GM21723 (cell line): ENCODE results near the gene PON3.

ENCODE experiments used
- ATAC-seq: cut with Tn5 transposase; IDR thresholded peaks from one replicate; pipeline ENCODE4 v1.9.1; 2021; ENCODE audit warnings: mild to moderate bottlenecking, moderate library complexity; ENCODE audit not compliant: unreplicated experiment

The PON3 gene

GRCh38 chr7:95309951-95310350 lies 86.2 kb downstream of the PON3 start:
- no peak for ATAC-seq
